Aortic smooth muscle cell (primary cell): ENCODE results near the gene CTXND1. TPM values are rescaled to one million over a fixed set of nuclear protein-coding genes. Genes with fewer than 3 reads are reported as not detected.

Experiments used
- total RNA-seq: library from RNA; depleted of rRNA; stranded (reverse); fragments of >200 nt; gene quantifications from 2 replicates; pipeline ENCODE4 v1.2.3, GENCODE V29; 2014

The CTXND1 gene
- total RNA-seq: not detected in 2 replicates

DNA sequence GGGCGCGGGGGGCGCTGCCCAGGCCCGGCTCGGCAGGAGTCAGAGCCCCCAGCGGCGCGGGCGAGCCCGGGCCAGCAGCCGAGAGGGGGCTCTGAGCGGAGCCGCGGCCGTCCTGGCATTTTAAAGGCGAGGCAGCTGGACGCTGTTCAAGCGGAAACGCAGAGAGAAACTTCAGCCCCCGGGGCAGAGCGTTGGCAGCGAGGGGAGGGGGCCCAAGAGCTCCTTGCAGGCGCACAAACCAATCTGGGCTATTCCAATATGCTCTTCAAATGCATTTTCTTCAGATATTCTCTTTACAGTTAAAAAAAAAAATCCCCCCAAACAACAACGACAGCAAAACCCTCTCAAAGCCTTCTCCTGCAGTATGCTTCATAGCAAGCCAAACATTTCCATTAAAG, at the start of gene CTXND1:
Gene CTXND1, minus strand, starts transcription at position 93 of the 398 bp plus-strand sequence. CDS start 50,264 bp downstream, outside the sequence.

DNA sequence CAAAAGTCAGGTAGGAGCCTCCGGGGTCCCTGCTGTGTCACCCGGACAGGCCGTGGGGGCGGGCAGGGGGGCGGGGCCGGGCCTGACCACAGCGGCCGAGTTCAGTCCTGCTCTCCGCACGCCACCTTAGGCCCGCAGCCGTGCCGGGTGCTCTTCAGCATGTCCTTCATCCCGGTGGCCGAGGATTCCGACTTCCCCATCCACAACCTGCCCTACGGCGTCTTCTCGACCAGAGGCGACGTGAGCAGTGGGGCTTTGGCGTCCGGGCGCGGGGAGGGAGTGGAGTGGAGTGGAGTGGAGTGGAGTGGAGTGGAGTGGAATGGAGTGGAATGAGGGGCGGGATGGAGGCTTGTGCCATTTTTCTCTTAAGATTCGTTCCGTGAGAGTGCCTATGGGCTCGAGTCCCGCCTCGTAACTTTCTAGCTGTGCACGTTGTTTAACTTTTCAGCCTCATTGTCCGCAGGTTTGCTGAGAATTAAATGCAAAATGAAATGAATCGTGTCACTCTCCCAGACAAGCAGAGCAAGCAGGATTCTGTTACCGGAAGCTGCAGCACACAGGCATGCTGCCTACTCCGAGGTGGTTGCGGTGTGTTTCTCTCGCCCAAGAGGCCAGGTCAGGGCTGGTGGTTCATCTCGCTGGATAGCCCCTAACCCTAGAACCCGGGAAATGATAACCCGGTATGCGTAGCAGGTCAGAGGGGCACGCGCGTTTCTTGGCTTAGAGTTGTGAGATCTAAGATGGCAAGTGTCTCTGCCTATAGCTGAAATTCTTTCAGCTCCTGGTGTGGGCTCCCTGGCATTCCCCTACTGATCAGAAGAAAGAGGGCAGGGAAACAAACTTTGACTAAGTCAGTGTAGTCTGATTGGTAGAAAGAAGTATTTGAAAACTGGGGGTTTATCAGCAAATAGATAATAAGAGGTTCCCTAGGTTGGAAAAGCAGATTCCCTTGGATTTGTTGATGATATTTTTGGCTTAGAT, 98.8 kb downstream of the CTXND1 start, which contains the start of gene FAH:
Gene FAH, plus strand, starts transcription at position 104 of the 981 bp plus-strand sequence. Its CDS starts 56 bp downstream, at position 160.

Other genes starting within 250 kb of the CTXND1 start
- gene ZFAND6, start 192.5 kb downstream of the CTXND1 start, total RNA-seq: 117 and 128 TPM in 2 replicates
- gene FAH, start 99.2 kb downstream of the CTXND1 start, total RNA-seq: 39.2 and 52.2 TPM in 2 replicates
- 4.6 and 6.5 TPM in 2 replicates for gene ARNT2, start 152.2 kb upstream of the CTXND1 start, total RNA-seq